HG02840 (cell line): ENCODE data around the gene KIF3C.
"Not testable (repeated sequence)": the region's sequence is repeated elsewhere in the genome, so short reads cannot be mapped to it uniquely, and the experiment has no call there.

Experiments used
- ATAC-seq: cut with Tn5 transposase; IDR thresholded peaks from one replicate; pipeline ENCODE4 v1.9.1; 2021; ENCODE audit warnings: mild to moderate bottlenecking, moderate library complexity, moderate number of reproducible peaks; ENCODE audit not compliant: unreplicated experiment, low FRiP score

KIF3C gene

GRCh38 chr2:25982273-25982967, at the start of gene KIF3C:
TSS of gene KIF3C (minus strand) at chr2:25982497. CDS start at chr2:25981917, 580 bp downstream.
- peak; percentile 59 for ATAC-seq

- not testable (repeated sequence) for ATAC-seq
These were observed 45.8 kb upstream of the KIF3C start for GRCh38 chr2:26028083-26028482.

- no peak for ATAC-seq
These were observed 43.2 kb upstream of the KIF3C start for GRCh38 chr2:26025509-26025908.

GRCh38 chr2:26024260-26024659, 42.0 kb upstream of the KIF3C start:
- ATAC-seq: no peak

- ATAC-seq: no peak
These were observed 37.9 kb upstream of the KIF3C start for GRCh38 chr2:26020231-26020640.

GRCh38 chr2:26018184-26019055, 36.1 kb upstream of the KIF3C start:
- no peak for ATAC-seq

- no peak for ATAC-seq
These were observed 35.3 kb upstream of the KIF3C start for GRCh38 chr2:26017464-26018183.

GRCh38 chr2:26016706-26017045, 34.4 kb upstream of the KIF3C start:
- ATAC-seq: not testable (repeated sequence)

- ATAC-seq: no peak
These were observed 33.9 kb upstream of the KIF3C start for GRCh38 chr2:26016012-26016705.

GRCh38 chr2:26013668-26014067, 31.4 kb upstream of the KIF3C start:
- no peak for ATAC-seq

GRCh38 chr2:26011990-26012856, 29.9 kb upstream of the KIF3C start:
- ATAC-seq: no peak

- ATAC-seq: no peak
These were observed 29.3 kb upstream of the KIF3C start for GRCh38 chr2:26011609-26011989.

GRCh38 chr2:26010943-26011342, 28.6 kb upstream of the KIF3C start:
- no peak for ATAC-seq

GRCh38 chr2:26009567-26009963, 27.3 kb upstream of the KIF3C start:
- no peak for ATAC-seq

GRCh38 chr2:26008851-26009566, 26.7 kb upstream of the KIF3C start:
- ATAC-seq: no peak

- ATAC-seq: no peak
These were observed 25.8 kb upstream of the KIF3C start for GRCh38 chr2:26008095-26008494.

- no peak for ATAC-seq
These were observed 20.5 kb upstream of the KIF3C start for GRCh38 chr2:26002632-26003310.

GRCh38 chr2:26001743-26002351, 19.6 kb upstream of the KIF3C start:
- no peak for ATAC-seq
